Adrenal gland (tissue), 12 donors: ENCODE results near the gene PTPRQ. TPM values are rescaled to one million over a fixed set of nuclear protein-coding genes. Genes with fewer than 3 reads are reported as not detected.

ENCODE experiments used
- DNase-seq, 7 donors: peaks; one replicate each; pipeline ENCODE4 v3.0.0-alpha.2; 2019 to 2020
- H3K27ac ChIP-seq, 5 donors: fragments of 200-600 bp; sonication (generic) in 4 of 5; 1 replicate in 3 of 5; 2 replicates in 2 of 5; pipeline versions ENCODE4 v1.5.1 to v1.8.0; 2016 to 2020; ENCODE audit warnings: mild to moderate bottlenecking in 1 of 5
- H3K27me3 ChIP-seq: fragments of 200-600 bp; 2 replicates; pipeline ENCODE4 v1.8.0; 2021
- H3K36me3 ChIP-seq, 2 donors: fragments of 200-600 bp; replicated peaks in 1 of 2; 1 replicate in 1 of 2; 2 replicates in 1 of 2; pipeline versions ENCODE4 v1.5.1 to v1.8.0; 2018 to 2022
- H3K4me1 ChIP-seq, 2 donors: fragments of 200-600 bp; replicated peaks in 1 of 2; 1 replicate in 1 of 2; 2 replicates in 1 of 2; pipeline versions ENCODE4 v1.5.1 to v1.8.0; 2018 to 2021
- H3K4me3 ChIP-seq, 4 donors: fragments of 200-600 bp; sonication (generic) in 3 of 4; one replicate each; pipeline ENCODE4 v1.5.1; 2016 to 2018
- H3K9me3 ChIP-seq, 3 donors: fragments of 200-600 bp; sonication (generic) in 1 of 3; replicated peaks in 1 of 3; 1 replicate in 2 of 3; 2 replicates in 1 of 3; pipeline versions ENCODE4 v1.5.1 to v1.8.0; 2016 to 2021
- CTCF ChIP-seq, 6 experiments: fragments of 450-650 bp in 4 of 6; fragments of 200-600 bp in 2 of 6; sonication (generic) in 1 of 6; IDR thresholded peaks; 1 replicate in 5 of 6; 2 replicates in 1 of 6; pipeline versions ENCODE4 v1.5.1 to v1.8.0; 2016 to 2021; ENCODE audit warnings: antibody characterized with exemption in 6 of 6, mild to moderate bottlenecking in 2 of 6, moderate library complexity in 1 of 6
- POLR2A ChIP-seq, 2 donors: fragments of 450-650 bp; IDR thresholded peaks; one replicate each; pipeline ENCODE4 v1.6.1; 2017; ENCODE audit warnings: antibody characterized with exemption in 2 of 2, mild to moderate bottlenecking in 2 of 2, moderate library complexity in 1 of 2
- WGBS, 4 donors: extraction: QIAGEN DNeasy Blood & Tissue Kit in 2 of 4; methylation state at CpG; one replicate each; pipeline versions ENCODE4 v1.1.5 to v1.1.7; 2013 to 2017; 5-methylcytosine and 5-hydroxymethylcytosine counted together
- intact Hi-C, 2 donors: fragments of 100-400 bp; cut with DNase I; formaldehyde crosslinking; loops; one replicate each; pipeline versions ENCODE4 v1.14.1 to v1.15.0; 2022 to 2023
- polyA plus RNA-seq, 3 donors: library from polyadenylated mRNA; stranded (reverse); fragments of 200-250 nt in 2 of 3; fragments of 350-450 nt in 1 of 3; fragmentation: Illumina TruSeq in 1 of 3; extraction: RNeasy Lipid Tissue Mini Kit (QIAGEN cat#74804) in 1 of 3; gene quantifications; one replicate each; pipeline ENCODE4 v1.2.3, GENCODE V29; 2013 to 2014
- total RNA-seq, 9 donors: library from RNA; depleted of rRNA in 4 of 9; stranded (reverse); fragments of >200 nt in 4 of 9; fragments of 120-200 nt in 1 of 9; fragmentation: NEBNext Ultra II Directional in 1 of 9; extraction: Animal tissue kit (Norgen Biotek cat#: 25700) in 1 of 9; gene quantifications; one replicate each; pipeline versions ENCODE4 v1.1.0 to v1.2.4, GENCODE V29; 2013 to 2023
- donor health status: healthy with polysubstance abuse.
- donor health status: Bipolar disorder and iron deficiency.
- donor health status: DM: yes; HTN: yes; CAD: no.
- donor health status: DM: no; HTN: no; CAD: no.
- donor health status: DM: no; HTN: no; CAD: no.
- donor health status: DM: yes; HTN: yes; CAD: no.

The PTPRQ gene
- total and polyA plus RNA-seq, 12 donors = under 0.01 to 0.27 (median 0.13) TPM; not detected in 2

GRCh38 chr12:80708259-80708974 lies 264.4 kb downstream of the PTPRQ start:
- intact Hi-C loops = no loop called here
- DNase-seq = no peak
- no peaks in the 10 kb centered on the region for H3K9me3 ChIP-seq
- no peaks in the 10 kb centered on the region for H3K4me1 ChIP-seq
- no peak overlapping the region for H3K4me3 ChIP-seq
- peaks cover 18% of the 10 kb centered on the region for H3K27me3 ChIP-seq
- TF ChIP-seq POLR2A (IDR thresholded peaks at IDR 0.05) (no peak), CTCF (IDR thresholded peaks at IDR 0.05) (no peak)
- H3K27ac ChIP-seq = no peak overlapping the region
- WGBS, 4 donors = 7 to 15% (median 11%) methylated on average over 31 to 50 of the region's 50 CpGs
- H3K36me3 ChIP-seq = no peaks in the 10 kb centered on the region

- Histone ChIP-seq H3K4me3 (no peak overlapping the region), H3K27ac (no peak overlapping the region), H3K4me1 (no peaks in the 10 kb centered on the region), H3K36me3 (no peaks in the 10 kb centered on the region), H3K27me3 (peaks cover 18% of the 10 kb centered on the region), H3K9me3 (no peaks in the 10 kb centered on the region)
- 31 to 46% (median 33%) methylated on average over 10 of the region's 10 CpGs for WGBS, 4 donors
- TF ChIP-seq CTCF (IDR thresholded peaks at IDR 0.05) = no peak
- TF ChIP-seq POLR2A (IDR thresholded peaks at IDR 0.05) = no peak
- intact Hi-C loops = no loop called here
- DNase-seq = no peak
Measured at GRCh38 chr12:80708975-80709328, 264.9 kb downstream of the PTPRQ start.

GRCh38 chr12:80709811-80710726 lies 266.0 kb downstream of the PTPRQ start:
- WGBS, 4 donors = 40 to 54% (median 42%) methylated on average over 20 of the region's 20 CpGs

More at GRCh38 chr12:80709811-80710726, 266.0 kb downstream of the PTPRQ start:
- intact Hi-C loops = no loop called here
- TF ChIP-seq POLR2A (IDR thresholded peaks at IDR 0.05) (no peak), CTCF (IDR thresholded peaks at IDR 0.05) (peak in 3 of 6 experiments; percentile 11 to 20 (median 17))
- H3K4me1 ChIP-seq = no peaks in the 10 kb centered on the region
- H3K27me3 ChIP-seq = peaks cover 27% of the 10 kb centered on the region
- H3K4me3 ChIP-seq = no peak overlapping the region
- no peaks in the 10 kb centered on the region for H3K36me3 ChIP-seq
- H3K9me3 ChIP-seq = no peaks in the 10 kb centered on the region
- no peak overlapping the region for H3K27ac ChIP-seq
- no peak for DNase-seq
